Measurements from ENCODE around the gene SAAL1. TPM values are rescaled to one million over a fixed set of nuclear protein-coding genes. Genes with fewer than 3 reads are reported as not detected.

The SAAL1 gene
- total RNA-seq, 6 experiments from 2014 or later: 4.2 to 6.8 (median 5.6) TPM

GRCh38 chr11:18088966-18089365 is 16.9 kb downstream of the SAAL1 start:
- no peak for ATAC-seq
- Histone ChIP-seq H3K4me1 (peaks cover 0 to 5% (median 0%) of the 10 kb centered on the region in 4 donors), H3K27ac (no peak overlapping the region), H3K9me3 (no peaks in the 10 kb centered on the region), H3K4me3 (no peak overlapping the region), H3K36me3 (peaks cover 0 to 29% (median 0%) of the 10 kb centered on the region in 4 donors), H3K27me3 (no peaks in the 10 kb centered on the region)
- intact Hi-C loops (cut with DNase I): no loop called here
- DNase-seq: no peak
- WGBS (ENCODE audit: insufficient coverage, low coverage, low lambda C conversion rate, missing lambda C conversion rate): 76% methylated on average over 3 of the region's 3 CpGs
- TF ChIP-seq POLR2A (IDR thresholded peaks at IDR 0.05) (no peak), CTCF (IDR thresholded peaks at IDR 0.05) (no peak)

- H3K9me3 ChIP-seq: no peaks in the 10 kb centered on the region
- TF ChIP-seq POLR2A (IDR thresholded peaks at IDR 0.05) (no peak), CTCF (IDR thresholded peaks at IDR 0.05) (no peak)
- no peak overlapping the region for H3K4me3 ChIP-seq
- H3K27me3 ChIP-seq: no peaks in the 10 kb centered on the region
- no peak for ATAC-seq
- peaks cover 0 to 5% (median 0%) of the 10 kb centered on the region in 4 donors for H3K4me1 ChIP-seq
- no peak for DNase-seq
- intact Hi-C loops (cut with DNase I): no loop called here
- H3K27ac ChIP-seq: no peak overlapping the region
- H3K36me3 ChIP-seq: peaks cover 0 to 23% (median 0%) of the 10 kb centered on the region in 4 donors
- 100% methylated on average over 2 of the region's 2 CpGs for WGBS (ENCODE audit: insufficient coverage, low coverage, low lambda C conversion rate, missing lambda C conversion rate)
These were observed 17.5 kb downstream of the SAAL1 start for GRCh38 chr11:18088366-18088765.

- WGBS (ENCODE audit: insufficient coverage, low coverage, low lambda C conversion rate, missing lambda C conversion rate): 76% methylated on average over 2 of the region's 2 CpGs
- ATAC-seq: no peak
- no peaks in the 10 kb centered on the region for H3K4me1 ChIP-seq
These were observed 24.3 kb downstream of the SAAL1 start for GRCh38 chr11:18081551-18081950.

GRCh38 chr11:18080451-18080850 is 25.4 kb downstream of the SAAL1 start:
- intact Hi-C loops (cut with DNase I): no loop called here
- ATAC-seq (no peak), DNase-seq (no peak)
- Histone ChIP-seq H3K4me3 (no peak overlapping the region), H3K36me3 (peaks cover 0 to 5% (median 0%) of the 10 kb centered on the region in 4 donors), H3K4me1 (no peaks in the 10 kb centered on the region), H3K9me3 (no peaks in the 10 kb centered on the region), H3K27me3 (no peaks in the 10 kb centered on the region), H3K27ac (no peak overlapping the region)
- no peak for TF ChIP-seq CTCF (IDR thresholded peaks at IDR 0.05)
- TF ChIP-seq POLR2A (IDR thresholded peaks at IDR 0.05): no peak
- WGBS (ENCODE audit: insufficient coverage, low coverage, low lambda C conversion rate, missing lambda C conversion rate): 58% methylated on average over 4 of the region's 4 CpGs

More at GRCh38 chr11:18081551-18081950, 24.3 kb downstream of the SAAL1 start:
- no peak overlapping the region for H3K27ac ChIP-seq
- no peak for DNase-seq
- H3K9me3 ChIP-seq: no peaks in the 10 kb centered on the region
- no peaks in the 10 kb centered on the region for H3K27me3 ChIP-seq
- no peak overlapping the region for H3K4me3 ChIP-seq
- intact Hi-C loops (cut with DNase I): no loop called here
- peaks cover 0 to 11% (median 0%) of the 10 kb centered on the region in 4 donors for H3K36me3 ChIP-seq
- TF ChIP-seq POLR2A (IDR thresholded peaks at IDR 0.05): no peak
- no peak for TF ChIP-seq CTCF (IDR thresholded peaks at IDR 0.05)

- H3K4me1 ChIP-seq: no peaks in the 10 kb centered on the region
These were observed 27.0 kb downstream of the SAAL1 start for GRCh38 chr11:18078909-18079308.

More at GRCh38 chr11:18078909-18079308, 27.0 kb downstream of the SAAL1 start:
- no peak overlapping the region for H3K27ac ChIP-seq
- intact Hi-C loops (cut with DNase I): no loop called here
- H3K4me3 ChIP-seq: no peak overlapping the region
- peaks cover 0 to 4% (median 0%) of the 10 kb centered on the region in 4 donors for H3K36me3 ChIP-seq
- ATAC-seq (no peak), DNase-seq (no peak)
- no peak for TF ChIP-seq POLR2A (IDR thresholded peaks at IDR 0.05)
- no peak for TF ChIP-seq CTCF (IDR thresholded peaks at IDR 0.05)
- 88% methylated on average over 2 of the region's 2 CpGs for WGBS (ENCODE audit: insufficient coverage, low coverage, low lambda C conversion rate, missing lambda C conversion rate)
- no peaks in the 10 kb centered on the region for H3K9me3 ChIP-seq
- no peaks in the 10 kb centered on the region for H3K27me3 ChIP-seq
